Stimulated activated naive CD4-positive, alpha-beta T cell treated with Interleukin-2 at 50 U/mL for 16 hours (primary cell): ENCODE data around the gene CDH23.

Experiments used
- DNase-seq: peaks from one replicate; lab custom pipeline; 2025; lab: John Stamatoyannopoulos, UW

The CDH23 gene

DNA sequence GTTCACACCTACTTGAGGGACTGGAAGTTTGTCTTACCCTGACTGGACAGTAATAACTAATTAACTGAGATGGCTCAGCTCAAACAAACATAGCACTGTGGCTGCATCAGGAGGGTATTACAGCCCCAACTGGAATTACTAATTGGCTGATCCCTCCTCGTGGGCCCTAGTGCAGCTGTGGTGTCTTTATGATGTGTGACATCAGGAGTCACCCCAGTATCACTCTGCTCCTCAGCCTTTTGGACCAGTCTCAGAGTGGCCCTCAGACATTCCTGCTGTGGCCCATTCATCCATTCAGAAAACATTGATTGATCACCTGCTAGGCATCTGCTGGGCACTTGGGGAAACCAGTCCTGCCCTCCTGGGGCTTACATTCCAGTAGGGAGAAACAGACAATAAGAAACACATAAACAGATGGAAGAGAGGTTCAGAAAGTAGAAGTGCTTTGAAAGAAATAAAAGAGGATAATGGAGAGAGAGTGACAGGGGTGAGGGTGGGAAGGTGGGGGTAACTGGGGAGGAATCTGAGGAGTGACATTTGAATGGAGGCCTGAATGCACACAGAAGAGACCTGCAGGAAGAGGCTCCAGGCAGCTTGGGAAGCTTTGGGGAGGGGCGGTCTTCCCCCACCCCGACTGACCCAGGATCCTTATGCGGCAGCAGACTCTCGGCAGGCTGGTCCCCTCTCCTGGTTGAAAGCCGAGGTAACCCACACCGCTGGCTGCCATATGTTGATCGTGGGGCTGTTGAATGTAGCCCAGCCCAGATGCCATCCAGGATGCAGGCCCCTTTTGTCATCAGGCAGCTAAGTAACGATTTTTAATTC lies 209.7 kb downstream of the CDH23 start:
- no peak for DNase-seq

DNA sequence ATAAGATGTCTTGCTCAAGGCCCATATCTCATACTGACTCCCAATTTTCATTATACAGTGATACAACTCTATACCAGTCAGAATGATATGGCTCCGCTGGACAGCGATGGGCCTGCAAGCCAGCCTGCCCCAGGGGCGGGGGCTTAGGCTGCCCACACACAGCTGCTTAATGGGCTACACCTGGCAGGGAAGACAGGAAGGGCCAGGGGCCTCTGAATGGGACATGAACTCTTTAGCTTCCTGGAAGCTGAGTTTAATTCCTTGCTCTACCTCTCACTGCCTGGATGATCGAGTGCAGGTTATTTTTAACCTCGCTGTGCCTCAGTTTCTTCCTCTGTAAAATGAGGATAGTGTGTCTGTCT lies 210.3 kb downstream of the CDH23 start:
- DNase-seq = no peak

DNA sequence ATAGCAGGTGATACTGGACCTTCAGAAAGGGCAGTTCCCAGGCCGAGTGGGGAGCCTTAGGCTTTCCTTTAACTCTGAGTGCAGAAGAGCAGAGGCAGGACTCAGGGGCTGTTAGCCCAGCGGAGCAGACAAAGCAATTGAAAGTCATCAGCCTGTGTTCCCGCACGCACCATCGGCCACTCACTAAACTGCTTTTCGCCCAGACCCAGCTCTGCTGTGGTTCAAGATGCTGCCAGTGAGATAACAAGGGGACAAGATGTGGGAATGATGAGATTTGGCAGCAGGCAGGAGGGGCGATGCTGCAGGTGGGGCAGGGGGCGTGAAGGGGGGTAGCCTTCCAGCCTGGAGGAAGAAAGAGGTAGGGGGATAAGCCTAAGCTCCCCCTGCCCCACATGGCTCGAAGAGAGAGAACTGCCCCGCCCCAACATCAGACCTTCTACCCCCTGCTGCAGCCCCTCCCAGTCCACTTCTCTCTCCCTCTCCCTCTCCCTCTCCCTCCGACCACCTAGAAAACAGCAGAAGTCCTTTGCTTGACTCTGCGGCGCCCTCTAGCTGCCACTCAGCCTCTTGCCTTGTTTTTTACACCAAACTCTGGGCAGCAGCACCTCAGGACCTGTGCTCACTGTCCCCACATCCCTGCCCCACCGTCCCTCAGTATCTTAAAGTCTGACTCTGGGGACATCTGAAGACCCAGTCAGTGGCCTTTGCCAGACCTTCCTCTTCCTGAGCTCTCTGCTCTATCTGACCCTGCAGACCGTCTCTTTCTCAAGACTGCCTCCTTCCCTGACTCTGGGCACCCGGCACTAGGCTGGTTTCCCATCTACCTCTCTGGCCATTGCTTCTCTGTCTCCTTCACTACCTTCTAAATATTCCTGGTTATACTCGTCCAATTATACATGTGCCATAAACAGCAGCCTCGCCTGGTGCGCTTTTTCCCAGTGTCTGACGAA lies 212.4 kb downstream of the CDH23 start:
- DNase-seq = peak; percentile 40

DNA sequence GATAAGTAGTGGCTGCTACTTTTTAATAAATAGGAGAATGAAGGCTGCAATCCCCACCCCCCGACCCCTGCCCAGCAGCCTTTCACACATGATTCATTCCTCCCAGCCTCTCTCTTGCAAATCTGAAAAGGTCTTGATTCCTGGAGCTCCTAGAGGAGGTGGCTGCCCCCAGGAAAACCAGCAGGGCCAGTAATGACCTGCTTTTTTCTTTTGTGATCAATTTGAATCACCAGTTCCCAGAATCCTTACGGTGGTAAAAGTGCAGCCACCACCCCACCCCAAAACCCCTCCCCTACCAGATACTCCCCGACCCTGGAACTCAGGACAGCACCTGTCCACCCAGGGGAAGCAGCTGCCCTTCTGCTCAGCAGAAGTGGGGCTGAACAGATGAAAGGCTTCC lies 213.9 kb downstream of the CDH23 start:
- DNase-seq = no peak

DNA sequence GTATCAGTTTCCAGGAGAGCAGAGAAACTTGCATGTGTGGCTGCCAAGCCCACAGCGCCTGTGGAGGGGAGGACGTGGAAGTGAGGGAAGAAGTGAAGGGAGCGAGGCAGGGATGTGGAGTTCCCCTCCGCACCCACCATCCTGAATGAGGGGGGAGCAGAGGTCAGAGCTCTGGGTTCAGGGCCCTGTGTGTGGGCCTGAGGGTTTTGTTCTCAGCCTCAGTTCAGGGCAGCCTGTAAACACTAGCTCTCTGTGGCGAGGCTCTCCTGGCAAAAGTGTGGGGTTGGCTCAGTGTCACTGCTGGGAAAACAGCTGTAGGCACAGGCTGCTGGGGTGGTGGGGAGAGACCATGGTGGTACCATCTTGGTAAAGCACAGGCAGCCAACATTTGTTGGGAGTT lies 214.4 kb downstream of the CDH23 start:
- no peak for DNase-seq

DNA sequence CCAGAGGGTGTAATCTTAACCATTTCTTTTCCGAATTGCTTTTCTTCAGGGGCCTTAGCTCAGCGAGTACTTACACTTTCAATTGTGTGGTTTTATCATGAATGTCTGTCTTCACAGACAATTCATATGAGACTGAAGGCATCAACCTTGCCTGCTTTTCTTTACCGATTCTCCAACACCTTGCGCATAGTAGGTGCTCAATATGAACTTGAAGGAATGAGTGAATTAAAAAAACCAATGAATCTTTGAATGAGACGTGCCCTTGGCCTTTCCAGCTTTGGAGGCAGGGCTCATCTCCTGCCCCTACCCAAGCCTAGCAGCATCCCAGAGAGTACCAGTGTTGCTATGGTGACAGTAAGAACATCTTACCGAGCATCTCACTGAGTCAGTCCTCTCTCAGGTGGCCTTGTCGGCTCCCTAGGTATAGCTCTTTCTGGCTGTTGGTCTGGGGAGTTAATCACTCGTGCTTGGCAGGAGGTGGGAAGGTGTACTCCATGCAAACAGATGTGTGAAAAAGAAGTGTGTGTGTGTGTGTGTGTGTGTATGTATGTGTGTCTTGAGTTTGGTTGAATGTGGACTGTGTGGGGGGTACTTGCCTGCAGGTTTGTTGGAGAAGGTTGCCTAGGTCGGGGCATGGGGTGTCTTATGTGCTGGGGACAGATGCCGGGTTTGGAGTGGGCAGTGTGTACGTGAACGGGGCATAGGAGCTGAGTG lies 215.1 kb downstream of the CDH23 start:
- no peak for DNase-seq

DNA sequence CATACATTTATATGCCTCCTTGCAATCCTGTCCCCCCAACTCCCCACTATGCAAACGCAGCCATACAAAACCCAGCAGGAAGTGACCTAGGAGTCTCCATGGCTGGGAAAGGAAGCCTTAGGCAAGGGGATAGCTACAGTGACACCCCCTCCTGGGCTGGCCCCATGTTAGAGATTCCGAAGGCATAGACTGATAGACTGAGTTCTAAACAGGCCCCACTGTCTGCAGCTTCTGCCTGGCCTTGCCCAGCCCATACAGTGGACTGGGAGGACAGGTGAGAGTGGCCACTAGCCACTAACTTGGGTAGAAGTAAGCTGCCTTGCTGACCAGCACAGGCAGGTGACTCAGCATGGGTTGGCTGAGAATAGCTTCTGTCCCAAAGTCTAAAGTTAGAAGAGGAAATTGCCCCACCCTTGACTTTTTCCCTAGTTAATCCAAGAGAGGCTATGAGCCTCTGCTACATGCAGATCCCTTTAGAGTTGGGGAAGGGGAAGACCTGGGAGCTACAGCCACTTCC lies 216.6 kb downstream of the CDH23 start:
- no peak for DNase-seq

DNA sequence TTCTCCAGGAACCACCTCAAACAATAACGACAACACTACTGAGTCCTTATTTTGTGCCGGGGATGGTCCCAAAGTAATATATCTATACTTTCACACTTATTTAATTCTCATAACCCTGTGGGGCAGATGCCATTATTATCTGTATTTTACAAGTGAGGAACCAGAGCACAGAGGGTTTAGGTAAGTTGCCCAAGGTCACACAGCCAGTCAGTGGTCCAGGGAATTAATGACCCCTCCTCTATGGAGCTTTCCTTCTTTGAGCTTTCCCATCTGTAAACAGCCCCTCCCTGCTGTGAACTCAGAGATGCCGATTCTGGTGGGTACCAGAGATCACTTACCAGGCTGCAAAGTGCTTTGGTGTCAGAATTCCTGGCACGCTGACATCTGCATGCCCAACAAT lies 217.2 kb downstream of the CDH23 start:
- DNase-seq = no peak

DNA sequence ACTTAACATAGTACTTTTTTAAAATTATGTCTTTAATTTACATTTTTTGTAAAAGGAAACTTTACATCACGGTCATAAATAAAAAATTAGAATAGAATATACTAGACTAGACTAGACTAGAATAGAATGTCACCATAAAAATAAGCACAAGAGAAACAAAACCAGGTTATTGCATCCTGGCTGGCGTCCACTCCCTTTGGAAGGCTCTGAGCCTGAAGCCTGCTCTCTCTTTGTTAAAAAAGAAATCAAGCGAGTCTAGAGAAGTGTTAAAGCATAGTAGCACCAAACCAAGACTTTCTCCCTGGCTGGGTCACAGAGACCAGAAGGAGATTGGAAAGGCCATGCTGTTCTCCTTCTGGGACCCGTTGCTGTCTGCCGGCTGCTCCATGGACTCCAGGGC lies 218.2 kb downstream of the CDH23 start:
- no peak for DNase-seq

DNA sequence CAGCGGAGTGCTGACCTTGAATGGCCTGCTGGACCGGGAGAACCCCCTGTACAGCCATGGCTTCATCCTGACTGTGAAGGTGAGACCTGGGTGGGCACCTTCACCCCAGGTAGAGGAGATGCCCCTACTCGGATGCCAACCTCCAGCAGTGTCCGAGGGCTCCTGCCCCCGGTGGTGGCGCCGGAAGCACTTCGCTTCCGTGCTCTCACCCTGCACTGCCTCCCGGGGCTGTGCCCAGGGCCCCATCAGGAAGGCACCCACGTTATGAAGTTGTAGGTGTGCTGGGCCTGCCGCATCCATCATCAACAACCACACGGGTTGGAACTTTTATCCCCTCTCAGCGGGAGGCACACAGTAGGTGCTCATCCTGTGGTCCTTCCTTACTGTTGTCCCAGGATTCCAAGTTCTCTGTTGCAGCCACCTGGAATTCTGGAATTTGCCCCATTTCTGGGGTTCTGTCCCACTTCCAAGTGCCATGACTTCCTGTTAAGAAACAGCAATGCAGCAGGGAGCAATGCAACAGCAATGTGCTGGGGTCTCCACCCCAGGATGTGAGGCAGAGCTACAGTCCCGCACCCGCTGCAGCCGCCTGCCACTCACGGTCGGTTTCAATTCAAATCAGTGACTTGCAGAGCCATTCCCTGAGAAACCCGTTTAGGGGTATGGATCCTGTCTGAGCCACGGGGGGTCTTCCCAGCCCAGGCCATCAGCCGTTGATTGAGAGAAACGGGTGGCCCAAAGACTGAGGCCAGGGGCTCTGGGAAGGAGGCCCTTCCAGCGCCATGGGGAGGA lies 219.0 kb downstream of the CDH23 start:
- no peak for DNase-seq

DNA sequence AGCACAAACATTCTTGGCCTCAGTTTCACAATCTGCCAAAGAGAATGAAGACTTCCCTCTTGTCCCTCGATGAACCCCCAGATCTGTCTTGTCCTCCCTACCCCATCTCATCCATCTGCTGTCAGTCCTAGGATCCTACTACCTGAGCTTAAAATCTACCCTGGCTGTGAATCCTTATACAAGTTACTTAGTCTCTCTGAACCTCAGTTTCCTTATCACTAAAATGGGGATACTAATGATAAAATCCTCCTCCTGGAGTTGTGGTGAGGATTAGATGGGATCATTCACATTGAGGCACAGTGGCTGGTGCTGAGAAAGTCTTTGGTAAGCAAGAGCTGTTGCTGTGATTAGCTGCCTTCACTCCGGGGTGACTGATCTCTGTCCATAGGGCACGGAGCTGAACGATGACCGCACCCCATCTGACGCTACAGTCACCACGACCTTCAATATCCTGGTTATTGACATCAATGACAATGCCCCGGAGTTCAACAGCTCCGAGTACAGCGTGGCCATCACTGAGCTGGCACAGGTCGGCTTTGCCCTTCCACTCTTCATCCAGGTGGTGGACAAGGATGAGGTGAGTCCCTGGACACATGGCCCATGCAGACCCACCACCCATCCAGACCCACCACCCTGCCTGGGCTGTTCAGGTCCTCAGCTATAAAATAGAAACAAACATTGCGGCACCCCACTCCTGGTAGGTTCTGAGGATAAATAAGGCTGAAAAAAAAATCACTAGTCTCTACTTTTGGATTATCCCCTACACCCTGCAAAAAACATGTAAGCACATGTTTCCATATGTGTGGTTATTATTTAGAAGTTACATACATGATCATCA lies 220.3 kb downstream of the CDH23 start:
- DNase-seq = no peak

DNA sequence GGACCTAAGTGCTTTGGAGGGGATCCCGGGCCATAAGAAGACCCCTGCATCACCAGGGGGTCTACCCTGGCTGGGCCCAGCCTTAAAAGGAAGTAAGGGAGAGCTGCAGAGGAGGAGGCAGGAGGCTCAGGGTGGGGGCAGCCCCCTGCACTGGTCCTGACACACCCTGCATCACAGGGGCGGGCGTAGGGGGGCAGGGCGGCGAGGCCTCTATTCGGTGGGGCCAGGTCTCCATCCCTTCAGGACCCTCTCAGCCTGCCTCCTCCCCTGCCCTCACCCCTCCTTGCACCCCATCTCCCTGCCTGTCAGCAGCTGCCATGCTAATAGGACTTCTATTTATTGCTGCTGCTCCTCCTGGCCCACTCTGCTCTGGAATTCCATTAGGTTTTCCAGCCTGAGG lies 221.5 kb downstream of the CDH23 start:
- no peak for DNase-seq

DNA sequence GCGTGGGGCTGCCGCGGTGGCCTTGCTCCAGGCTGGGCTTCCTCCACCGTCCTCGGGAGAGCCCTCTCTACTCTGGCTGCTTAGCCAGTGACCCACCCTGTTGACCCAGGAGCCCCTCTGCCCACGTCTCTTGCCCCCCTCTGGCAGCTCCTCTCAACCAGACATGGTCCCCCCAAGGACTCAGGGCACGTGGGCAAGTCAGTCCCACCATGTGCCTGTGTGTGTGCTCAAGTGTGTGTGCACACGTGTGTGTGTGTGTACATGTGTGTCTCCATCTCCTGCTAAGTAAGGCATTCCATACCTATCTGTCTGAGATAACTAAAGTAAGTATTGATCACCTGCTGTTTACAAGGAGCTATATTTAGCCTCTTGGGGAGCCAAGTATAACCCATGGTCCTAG lies 221.9 kb downstream of the CDH23 start:
- no peak for DNase-seq

DNA sequence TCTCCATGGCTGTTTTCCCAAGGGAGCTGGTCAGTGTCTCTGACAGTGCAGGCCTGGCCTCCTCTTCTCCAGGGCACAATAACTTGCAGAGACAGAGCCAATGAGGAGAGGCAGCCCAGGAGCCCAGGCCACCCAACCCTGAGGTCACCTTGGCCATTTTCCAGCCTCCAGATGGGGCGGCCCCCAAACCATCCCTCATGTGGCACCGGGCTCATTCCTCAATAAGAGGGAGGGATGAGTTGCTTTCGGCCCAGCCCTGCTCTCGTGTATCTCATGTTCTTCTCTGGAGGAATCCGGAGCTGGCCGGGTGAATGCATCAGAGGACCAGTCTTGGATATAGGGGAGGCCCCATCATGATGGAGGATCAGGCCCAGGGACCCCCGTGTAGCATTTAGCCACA lies 223.9 kb downstream of the CDH23 start:
- DNase-seq = no peak

DNA sequence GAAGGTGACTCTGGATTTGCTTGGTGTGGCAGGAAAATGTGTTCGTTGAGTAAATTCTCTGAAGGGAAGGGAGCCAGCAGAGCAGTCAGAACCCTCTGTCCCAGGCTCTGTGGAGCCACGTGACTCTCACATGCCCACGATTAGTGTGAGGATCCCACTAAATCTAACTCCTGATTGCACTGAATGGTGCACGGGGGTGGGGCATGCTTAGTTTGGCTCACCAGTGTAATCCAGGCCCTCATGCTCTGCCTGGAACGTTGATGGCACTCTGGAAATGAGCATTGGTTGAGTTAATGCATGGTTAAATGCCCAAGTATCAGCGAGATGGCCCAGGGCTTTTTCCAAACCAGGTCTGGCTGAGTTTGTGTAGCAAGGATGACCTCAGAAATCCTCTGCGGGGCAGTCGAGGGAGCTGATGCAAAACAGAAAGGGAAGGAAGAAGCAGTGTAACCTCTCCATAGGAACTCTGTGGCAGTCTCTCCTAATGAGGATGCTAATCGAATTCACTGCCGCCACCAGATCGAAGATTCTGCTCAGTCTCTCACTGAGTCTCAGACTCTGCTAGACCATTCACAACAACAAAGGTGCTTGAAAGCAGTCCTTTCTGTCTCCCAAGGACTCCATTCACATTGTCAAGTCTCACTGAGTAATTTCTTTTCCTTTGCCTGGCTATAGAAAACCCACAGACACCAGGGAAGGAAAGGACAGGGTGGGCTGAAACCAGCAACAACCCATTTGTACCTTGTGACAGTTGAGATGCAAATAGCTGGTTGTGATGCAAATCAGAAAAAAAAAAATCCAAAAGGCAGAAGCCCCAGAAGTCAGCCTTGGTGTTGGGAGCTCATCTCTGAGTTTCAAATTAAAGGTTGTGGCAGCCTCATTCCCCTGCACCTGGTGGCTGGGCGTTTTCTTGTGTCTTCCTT lies 224.8 kb downstream of the CDH23 start:
- DNase-seq = no peak

DNA sequence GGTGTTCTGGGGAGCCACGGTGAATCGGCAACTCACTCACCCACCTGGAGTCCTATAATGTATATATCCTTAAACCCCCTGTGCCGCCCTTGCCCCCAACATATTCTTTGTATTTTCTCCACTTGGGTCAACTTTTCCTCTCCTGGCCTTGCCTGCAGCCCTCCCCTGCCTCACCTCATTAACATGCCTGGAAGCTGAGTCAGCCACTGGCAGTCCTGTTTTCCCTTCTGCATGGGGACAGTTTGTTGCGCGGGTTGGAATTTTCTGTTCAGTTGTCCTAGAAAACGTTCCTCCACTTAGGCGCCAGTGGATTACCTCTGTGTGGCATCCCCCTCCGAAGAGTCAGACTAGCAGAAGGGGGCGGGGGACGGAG lies 225.4 kb downstream of the CDH23 start:
- DNase-seq = no peak

DNA sequence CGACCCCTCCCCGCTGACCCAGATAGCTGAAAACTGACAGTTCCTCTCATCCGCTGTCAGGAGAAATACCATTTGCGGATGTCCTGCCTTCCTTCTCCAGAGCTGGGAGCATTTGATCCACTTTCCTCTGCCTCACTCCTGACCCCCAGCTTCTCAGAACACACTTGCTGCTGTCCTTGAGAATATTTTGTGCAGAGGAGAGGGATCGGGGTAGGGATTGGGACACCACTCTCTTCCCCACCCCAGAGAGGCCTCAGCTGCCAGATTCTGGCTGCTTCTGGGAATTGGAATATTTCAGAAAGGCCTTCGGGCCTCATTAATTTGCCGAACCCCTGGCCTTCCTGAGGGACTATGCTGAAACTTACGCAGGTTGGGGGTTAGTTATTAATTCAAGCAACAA lies 225.9 kb downstream of the CDH23 start:
- no peak for DNase-seq

DNA sequence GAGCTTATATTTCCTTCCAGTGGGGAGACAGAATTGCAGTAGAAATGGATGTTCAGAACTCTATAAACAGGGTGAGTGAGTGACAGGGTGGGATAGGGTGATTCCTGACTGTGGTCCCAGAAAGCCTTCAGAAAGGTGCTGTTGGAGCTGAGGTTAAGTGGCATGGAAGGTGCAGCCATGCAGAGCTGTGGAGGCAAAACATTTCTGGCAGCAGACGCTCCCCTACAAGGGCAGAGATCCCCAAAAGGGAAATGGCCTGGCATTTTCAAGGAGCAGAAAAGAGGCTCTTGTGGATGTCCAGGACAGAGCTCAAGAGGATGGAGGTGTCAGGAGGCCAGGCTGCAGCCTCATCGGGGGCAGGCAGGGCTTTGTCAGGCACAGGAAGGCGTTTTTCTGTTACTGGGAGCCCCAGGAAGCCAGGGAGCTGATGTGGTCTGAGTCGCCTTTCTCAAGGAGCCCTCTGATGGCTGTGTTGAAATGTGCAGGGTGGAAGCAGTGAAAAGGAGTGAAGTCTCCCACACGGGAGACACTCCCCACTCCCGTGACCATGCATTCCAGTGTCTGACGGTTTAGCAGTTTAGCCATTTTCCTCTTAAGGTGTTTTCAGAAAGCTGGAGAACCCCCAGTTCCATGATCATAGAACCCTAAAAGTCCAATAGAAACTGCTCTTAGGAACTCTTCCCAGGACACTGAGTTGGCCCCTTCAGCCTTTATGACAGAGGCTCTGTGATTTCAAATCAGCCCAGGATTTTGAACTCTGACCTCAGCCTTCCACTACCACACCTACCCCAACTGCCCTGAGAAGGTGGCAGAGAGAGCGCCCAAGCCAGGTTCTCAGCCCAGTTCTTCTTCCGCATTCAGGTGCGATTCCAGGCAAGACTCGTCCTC lies 226.6 kb downstream of the CDH23 start:
- no peak for DNase-seq

DNA sequence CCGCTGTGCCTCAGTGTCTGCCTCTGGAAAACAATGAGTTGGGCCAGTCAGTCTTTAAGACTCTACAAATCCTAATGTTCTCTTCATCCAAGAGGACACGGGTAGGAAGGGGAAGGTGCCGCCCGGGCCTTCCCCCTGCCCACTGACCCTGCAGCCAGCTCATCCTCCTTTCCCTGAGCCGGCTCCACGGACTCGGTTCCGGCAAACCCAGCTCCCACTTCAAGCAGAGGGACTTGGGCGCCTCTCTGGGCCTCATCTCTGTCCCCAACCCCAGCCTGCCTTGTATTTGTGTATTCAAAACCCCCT lies 227.2 kb downstream of the CDH23 start:
- DNase-seq = no peak
